Neuron (in vitro differentiated cells): ENCODE measurements around the gene SPOCK1.

ENCODE experiments used
- H2AFZ ChIP-seq: one replicate; pipeline ENCODE4 v1.6.1; 2013; ENCODE audit warnings: low read depth, mild to moderate bottlenecking, inconsistent platforms, low read length, moderate library complexity
- H3K27me3 ChIP-seq: one replicate; pipeline ENCODE4 v1.6.1; 2013; ENCODE audit warnings: low read length; ENCODE audit not compliant: insufficient read depth
- H3K36me3 ChIP-seq: one replicate; pipeline ENCODE4 v1.6.1; 2013; ENCODE audit warnings: low read length; ENCODE audit not compliant: insufficient read depth
- H3K4me1 ChIP-seq: one replicate; pipeline ENCODE4 v1.6.1; 2013; ENCODE audit warnings: low read length; ENCODE audit not compliant: insufficient read depth
- H3K4me3 ChIP-seq: 2 replicates; pipeline ENCODE4 v1.5.1; 2013; ENCODE audit warnings: mild to moderate bottlenecking, low read length, moderate library complexity
- H3K9me3 ChIP-seq: one replicate; pipeline ENCODE4 v1.6.1; 2013; ENCODE audit warnings: low read length

SPOCK1 gene

GRCh38 chr5:137313526-137314175 lies 185.5 kb downstream of the SPOCK1 start:
- H3K4me1 ChIP-seq: peaks cover 8% of the 10 kb centered on the region
- H3K4me3 ChIP-seq: no peak overlapping the region
- no peaks in the 10 kb centered on the region for H3K9me3 ChIP-seq
- no peak overlapping the region for H2AFZ ChIP-seq
- no peaks in the 10 kb centered on the region for H3K27me3 ChIP-seq
- no peaks in the 10 kb centered on the region for H3K36me3 ChIP-seq

GRCh38 chr5:137312011-137312410 lies 187.1 kb downstream of the SPOCK1 start:
- Histone ChIP-seq H3K27me3 (no peaks in the 10 kb centered on the region), H3K4me3 (no peak overlapping the region), H3K36me3 (no peaks in the 10 kb centered on the region), H3K9me3 (no peaks in the 10 kb centered on the region), H2AFZ (no peak overlapping the region), H3K4me1 (peaks cover 18% of the 10 kb centered on the region)

DNA sequence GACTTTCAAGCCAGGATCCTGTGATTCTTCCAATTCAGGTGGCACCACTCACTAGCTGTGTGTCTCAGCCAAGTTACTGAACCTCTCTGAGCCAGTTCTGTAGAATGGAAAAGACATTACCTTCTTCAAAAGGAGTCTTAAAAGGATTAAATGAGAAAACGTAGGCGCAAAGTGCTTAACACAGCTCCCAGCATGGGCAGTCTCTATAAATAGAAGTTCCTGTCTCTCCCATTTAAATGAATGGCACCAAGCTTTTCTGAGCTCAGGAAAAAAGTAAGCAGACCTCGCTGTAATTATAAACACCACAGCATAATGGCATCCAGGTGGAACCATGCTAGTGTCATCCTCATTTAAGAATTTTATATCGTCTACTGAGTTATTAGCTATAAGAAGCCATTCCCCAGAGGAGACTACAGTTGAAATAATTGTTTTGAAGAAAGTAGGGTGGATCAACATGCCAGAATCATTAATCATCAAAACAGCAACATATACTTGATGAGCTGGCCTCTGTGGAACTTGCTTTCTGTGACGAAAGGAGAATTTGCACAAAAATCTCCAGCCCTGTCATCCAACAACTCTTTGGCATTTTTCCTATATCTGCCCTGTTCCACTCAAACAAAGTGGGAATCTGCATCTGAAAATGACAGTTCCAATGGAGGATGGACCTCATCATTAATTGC lies 188.9 kb downstream of the SPOCK1 start:
- Histone ChIP-seq H3K4me1 (peaks cover 23% of the 10 kb centered on the region), H3K36me3 (no peaks in the 10 kb centered on the region), H2AFZ (no peak overlapping the region), H3K4me3 (no peak overlapping the region), H3K9me3 (no peaks in the 10 kb centered on the region), H3K27me3 (no peaks in the 10 kb centered on the region)

GRCh38 chr5:137309290-137309689 lies 189.8 kb downstream of the SPOCK1 start:
- H3K27me3 ChIP-seq: no peaks in the 10 kb centered on the region
- no peak overlapping the region for H3K4me3 ChIP-seq
- peaks cover 23% of the 10 kb centered on the region for H3K4me1 ChIP-seq
- no peak overlapping the region for H2AFZ ChIP-seq
- H3K9me3 ChIP-seq: no peaks in the 10 kb centered on the region
- no peaks in the 10 kb centered on the region for H3K36me3 ChIP-seq

DNA sequence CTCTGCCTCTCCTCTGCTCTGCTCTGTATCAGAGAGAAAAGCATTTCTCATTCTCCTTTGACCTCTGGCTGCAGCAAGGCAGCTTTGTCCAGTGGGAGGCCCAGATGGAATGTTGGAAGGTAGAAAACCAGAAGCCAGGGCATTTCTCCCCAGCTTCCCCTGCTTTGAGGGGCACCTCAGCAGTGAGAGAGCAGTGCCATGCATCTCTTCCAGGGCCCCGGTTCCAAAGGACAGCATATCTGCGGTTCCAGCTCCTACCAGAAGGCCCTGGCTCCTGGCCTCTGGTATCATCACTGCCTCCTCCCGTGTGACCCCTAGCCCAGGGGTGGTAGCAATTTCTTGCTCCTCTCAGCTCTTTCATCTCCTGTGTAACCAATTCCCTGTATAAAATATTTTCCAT lies 190.8 kb downstream of the SPOCK1 start:
- H2AFZ ChIP-seq: no peak overlapping the region

GRCh38 chr5:137306903-137307302 lies 192.2 kb downstream of the SPOCK1 start:
- no peaks in the 10 kb centered on the region for H3K9me3 ChIP-seq
- peaks cover 20% of the 10 kb centered on the region for H3K4me1 ChIP-seq
- H3K36me3 ChIP-seq: no peaks in the 10 kb centered on the region
- H2AFZ ChIP-seq: no peak overlapping the region
- no peak overlapping the region for H3K4me3 ChIP-seq
- H3K27me3 ChIP-seq: no peaks in the 10 kb centered on the region

More for the DNA sequence above, 190.8 kb downstream of the SPOCK1 start:
- no peaks in the 10 kb centered on the region for H3K27me3 ChIP-seq
- no peaks in the 10 kb centered on the region for H3K9me3 ChIP-seq
- H3K4me1 ChIP-seq: peaks cover 23% of the 10 kb centered on the region
- H3K4me3 ChIP-seq: no peak overlapping the region
- no peaks in the 10 kb centered on the region for H3K36me3 ChIP-seq

DNA sequence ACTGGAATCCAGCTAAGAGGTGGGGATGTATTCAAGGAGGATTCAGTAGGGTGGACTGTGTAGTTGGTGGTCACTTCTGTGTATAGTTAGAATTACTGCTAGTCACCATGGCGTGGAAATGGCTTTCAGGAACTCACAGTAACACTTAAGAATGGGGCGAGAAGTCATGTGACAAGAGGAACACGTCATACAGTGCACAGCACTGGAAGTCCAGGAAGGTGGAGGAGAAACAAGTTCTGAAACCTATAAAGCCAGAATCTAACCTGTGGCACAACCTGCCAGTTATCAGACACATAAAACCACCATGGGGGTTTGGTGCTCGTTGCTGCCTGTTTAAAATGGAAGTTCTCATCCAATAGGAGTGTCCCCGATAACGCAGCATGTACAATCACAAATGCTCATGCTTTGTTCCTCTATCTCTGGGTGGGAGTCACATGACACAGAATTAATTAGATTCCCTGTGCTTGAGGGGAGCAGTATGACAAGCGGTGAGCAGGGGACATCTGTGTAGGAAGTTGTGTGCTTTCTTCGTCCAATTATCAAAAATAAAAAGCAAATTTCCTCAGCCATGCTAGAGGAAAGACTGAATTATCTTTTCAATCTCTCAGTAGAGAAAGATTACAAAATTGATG lies 193.0 kb downstream of the SPOCK1 start:
- no peaks in the 10 kb centered on the region for H3K36me3 ChIP-seq
- H3K9me3 ChIP-seq: no peaks in the 10 kb centered on the region
- H3K4me3 ChIP-seq: no peak overlapping the region
- H2AFZ ChIP-seq: no peak overlapping the region
- peaks cover 20% of the 10 kb centered on the region for H3K4me1 ChIP-seq
- no peaks in the 10 kb centered on the region for H3K27me3 ChIP-seq

GRCh38 chr5:137304226-137304874 lies 194.8 kb downstream of the SPOCK1 start:
- H2AFZ ChIP-seq: no peak overlapping the region
- no peaks in the 10 kb centered on the region for H3K9me3 ChIP-seq
- H3K36me3 ChIP-seq: no peaks in the 10 kb centered on the region
- H3K4me3 ChIP-seq: no peak overlapping the region
- H3K4me1 ChIP-seq: peaks cover 17% of the 10 kb centered on the region
- no peaks in the 10 kb centered on the region for H3K27me3 ChIP-seq

GRCh38 chr5:137303509-137303908 lies 195.6 kb downstream of the SPOCK1 start:
- peaks cover 14% of the 10 kb centered on the region for H3K4me1 ChIP-seq
- H3K9me3 ChIP-seq: no peaks in the 10 kb centered on the region
- H3K36me3 ChIP-seq: no peaks in the 10 kb centered on the region
- H3K27me3 ChIP-seq: no peaks in the 10 kb centered on the region
- no peak overlapping the region for H3K4me3 ChIP-seq
- no peak overlapping the region for H2AFZ ChIP-seq

- Histone ChIP-seq H3K4me1 (peaks cover 11% of the 10 kb centered on the region), H3K27me3 (no peaks in the 10 kb centered on the region), H3K36me3 (no peaks in the 10 kb centered on the region), H3K9me3 (no peaks in the 10 kb centered on the region), H3K4me3 (no peak overlapping the region), H2AFZ (no peak overlapping the region)
Observed at GRCh38 chr5:137300411-137301240, 198.5 kb downstream of the SPOCK1 start.

- H3K27me3 ChIP-seq: no peaks in the 10 kb centered on the region
- H2AFZ ChIP-seq: no peak overlapping the region
- no peak overlapping the region for H3K4me3 ChIP-seq
- peaks cover 11% of the 10 kb centered on the region for H3K4me1 ChIP-seq
- no peaks in the 10 kb centered on the region for H3K9me3 ChIP-seq
- no peaks in the 10 kb centered on the region for H3K36me3 ChIP-seq
Observed at GRCh38 chr5:137296213-137296781, 202.8 kb downstream of the SPOCK1 start.

DNA sequence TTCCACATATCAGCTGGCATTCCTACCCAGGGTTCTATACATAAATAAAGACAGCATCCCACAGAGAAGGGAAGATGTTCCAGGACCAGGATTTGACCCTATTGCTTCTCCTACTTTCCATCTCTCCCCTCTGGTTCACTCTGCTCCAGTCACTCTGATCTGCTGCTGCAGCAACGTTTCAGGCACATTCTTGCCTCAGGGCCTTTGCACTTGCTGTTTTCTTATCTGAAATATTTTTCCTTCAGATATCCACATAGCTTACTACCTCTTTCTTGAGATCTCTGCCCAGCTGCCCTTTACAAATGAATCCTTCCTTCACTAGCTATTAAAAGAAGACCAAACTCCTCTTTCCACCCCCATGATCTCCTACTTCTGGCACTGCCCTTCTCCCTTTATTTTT lies 204.5 kb downstream of the SPOCK1 start:
- Histone ChIP-seq H3K4me3 (no peak overlapping the region), H3K9me3 (no peaks in the 10 kb centered on the region), H2AFZ (no peak overlapping the region), H3K36me3 (no peaks in the 10 kb centered on the region), H3K27me3 (no peaks in the 10 kb centered on the region), H3K4me1 (peaks cover 11% of the 10 kb centered on the region)
